ENCODE results near the gene SEPHS2.
"Not testable (repeated sequence)": the region's sequence is repeated elsewhere in the genome, so short reads cannot be mapped to it uniquely, and the experiment has no call there.

Gene SEPHS2

DNA sequence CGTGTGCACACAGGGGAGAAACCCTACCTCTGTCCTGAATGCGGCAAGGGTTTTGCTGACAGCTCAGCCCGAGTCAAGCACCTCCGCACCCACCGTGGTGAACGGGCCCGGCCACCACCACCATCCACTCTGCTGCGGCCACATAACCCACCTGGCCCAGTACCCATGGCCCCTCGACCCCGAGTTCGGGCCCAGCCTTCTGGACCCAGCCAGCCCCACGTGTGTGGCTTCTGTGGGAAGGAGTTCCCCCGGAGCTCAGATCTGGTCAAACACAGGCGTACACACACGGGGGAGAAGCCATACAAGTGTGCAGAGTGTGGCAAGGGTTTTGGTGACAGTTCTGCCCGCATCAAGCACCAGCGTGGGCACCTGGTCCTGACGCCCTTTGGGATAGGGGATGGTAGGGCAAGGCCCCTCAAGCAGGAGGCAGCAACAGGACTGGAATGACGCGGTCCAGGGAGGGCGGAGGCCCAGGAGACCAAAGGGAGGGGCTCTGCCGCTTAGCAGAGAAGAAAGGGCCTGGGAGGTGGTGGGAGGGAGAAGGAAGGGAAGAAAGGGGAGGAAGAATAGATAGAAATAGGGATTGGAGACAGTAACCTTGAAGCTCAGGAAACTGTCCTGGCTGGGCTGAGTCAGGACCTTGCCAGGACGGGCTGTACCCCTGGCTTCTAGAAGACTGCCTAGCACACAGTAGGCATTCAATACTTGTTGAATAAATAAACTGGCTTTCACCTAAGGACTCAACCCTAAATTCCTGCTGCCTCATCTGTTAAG, 46.8 kb downstream of the SEPHS2 start:
- no peak for DNase-seq (ENCODE audit: low read depth)

GRCh38 chr16:30397776-30398660, 47.7 kb downstream of the SEPHS2 start:
- DNase-seq (ENCODE audit: low read depth), result no peak

- DNase-seq (ENCODE audit: low read depth), result no peak
Measured at GRCh38 chr16:30397056-30397455, 48.6 kb downstream of the SEPHS2 start.

- DNase-seq (ENCODE audit: low read depth), result not testable (repeated sequence)
Measured at GRCh38 chr16:30396627-30397026, 49.0 kb downstream of the SEPHS2 start.

DNA sequence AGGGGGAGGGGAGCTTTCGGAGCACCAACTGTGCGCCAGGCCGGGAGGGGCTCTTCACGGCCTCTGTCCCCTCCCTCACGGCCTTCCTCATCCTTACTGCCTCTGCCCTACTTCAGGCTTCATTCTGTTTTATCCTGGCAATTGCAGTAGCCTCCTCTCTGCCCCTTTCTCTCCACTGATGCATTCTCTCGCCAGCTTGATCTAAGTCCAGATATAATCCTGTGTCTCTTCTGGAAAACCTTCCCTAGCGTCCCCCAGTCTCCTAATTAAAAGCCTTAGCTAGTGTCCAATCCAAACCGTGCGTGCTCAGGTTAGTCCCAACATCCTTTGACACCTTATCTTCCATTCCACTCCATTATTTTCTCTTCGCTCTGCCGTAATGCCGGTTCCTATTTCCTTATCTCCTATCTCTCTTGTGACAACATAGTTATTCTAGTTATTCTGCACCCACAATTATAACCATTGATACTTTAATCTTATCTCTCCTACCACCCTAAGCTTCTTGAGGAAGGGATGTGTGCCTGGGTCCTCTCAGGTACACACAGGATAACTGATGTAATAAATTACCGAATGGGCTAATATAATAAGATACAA, 49.6 kb downstream of the SEPHS2 start:
- DNase-seq (ENCODE audit: low read depth), result no peak

DNA sequence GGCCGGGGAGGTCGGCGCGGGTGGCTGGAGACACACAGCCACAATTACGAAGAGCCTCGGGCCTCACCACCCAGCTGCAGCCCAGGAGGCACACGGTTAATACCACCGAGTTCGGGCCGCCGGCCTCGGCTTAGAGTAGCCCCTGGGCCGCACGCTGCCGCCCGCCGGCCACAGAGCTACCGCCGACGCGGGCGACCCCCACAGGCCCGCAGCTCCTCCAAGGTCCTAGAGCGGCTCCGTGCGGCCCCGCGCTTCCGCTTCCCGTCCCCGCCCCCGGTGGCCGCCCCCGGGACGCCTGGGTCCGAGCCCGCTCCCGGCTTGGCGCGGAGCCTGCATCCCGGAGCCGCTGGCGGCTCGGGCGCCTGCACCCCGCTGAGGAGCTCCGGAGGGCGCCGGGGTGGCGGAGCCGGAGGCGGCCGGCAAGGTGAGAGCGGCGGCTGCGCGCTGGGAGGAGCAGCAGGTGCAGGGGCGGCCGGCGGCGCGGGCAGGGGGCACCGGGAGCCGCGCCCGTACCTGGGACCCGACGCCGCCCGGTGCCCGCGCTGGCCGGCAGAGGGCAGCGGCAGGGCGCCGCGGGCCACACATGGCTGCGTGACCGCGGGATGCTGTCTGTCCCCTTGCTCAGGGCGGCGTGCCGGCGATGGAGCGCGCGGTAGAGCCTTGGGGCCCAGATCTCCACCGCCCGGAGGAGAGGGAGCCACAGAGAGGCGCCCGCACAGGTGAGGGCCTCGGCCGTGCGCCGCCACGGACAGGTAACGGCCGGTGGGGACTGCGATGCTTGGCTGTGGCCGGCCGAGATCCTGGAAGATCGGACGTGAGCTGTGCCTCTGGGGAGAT, 50.3 kb downstream of the SEPHS2 start, which contains the start of gene ZNF48:
ZNF48 (plus strand) TSS at position 266 of the 837 bp plus-strand sequence; CDS start at position 641, 375 bp downstream.
- no peak for DNase-seq (ENCODE audit: low read depth)

DNA sequence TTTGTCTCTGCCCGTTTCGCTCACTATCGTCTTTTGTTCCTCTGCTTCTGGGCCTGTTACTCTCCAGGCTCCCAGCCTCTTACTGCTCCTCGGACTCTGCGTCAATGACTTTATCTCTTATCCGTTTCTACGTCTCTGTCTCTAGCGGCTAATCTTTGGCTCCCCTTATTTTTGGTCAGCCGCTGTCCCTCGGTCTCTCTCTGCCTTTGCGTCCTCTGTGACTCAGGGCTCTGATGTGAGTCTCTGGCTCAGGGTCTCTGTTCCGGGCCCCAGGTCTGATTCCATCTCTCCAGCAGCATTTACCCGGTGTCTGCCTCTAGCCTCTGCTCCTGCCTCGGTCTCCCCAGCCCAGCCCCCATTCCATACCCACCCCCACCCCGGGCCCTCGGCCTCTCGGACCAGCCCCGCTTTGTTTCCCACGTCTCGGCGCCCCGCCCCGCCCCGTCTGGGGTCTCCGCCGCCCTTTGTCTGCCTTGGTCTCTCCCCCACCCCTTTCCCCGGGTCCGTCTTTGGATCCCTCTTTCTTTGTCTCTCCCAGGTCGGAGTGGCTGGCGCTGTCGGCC, 51.0 kb downstream of the SEPHS2 start:
- DNase-seq (ENCODE audit: low read depth), result no peak
